Measurements from ENCODE around the gene SBF2. TPM values are rescaled to one million over a fixed set of nuclear protein-coding genes. Genes with fewer than 3 reads are reported as not detected.

SBF2 gene
- total and polyA plus RNA-seq, 2 of the 13 experiments (the other 11 are each of a cell fraction or from before 2014, with no cell fraction given) = 24.0 to 45.8 TPM

DNA sequence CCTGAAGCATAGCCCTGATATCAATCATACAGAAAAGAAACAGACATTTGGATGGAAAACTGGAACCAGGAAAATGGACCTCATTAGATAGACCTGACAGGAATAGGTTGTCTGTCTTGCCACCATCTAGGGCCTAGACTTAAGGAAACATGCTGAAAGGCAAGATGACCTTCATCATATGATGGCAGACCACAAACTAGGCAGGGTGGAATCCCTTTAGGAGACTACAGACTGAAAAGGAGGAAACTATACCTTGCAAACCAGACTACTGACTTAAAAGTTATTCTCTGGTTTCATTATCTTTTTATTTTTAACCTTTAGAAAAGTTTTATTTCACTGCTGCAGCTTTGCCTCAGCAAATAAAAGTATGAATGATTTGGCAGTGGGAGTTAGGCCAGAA, 20.3 kb downstream of the SBF2 start:
- intact Hi-C loops (cut with micrococcal nuclease; ENCODE audit: unreplicated experiment) (no loop called here), in situ Hi-C loops (cut with HindIII; ENCODE audit: extremely low pct_ligation_motif_present, low pct_unique_long_range_greater_than_20kb) (no loop called here)
- ChIA-PET POLR2A (no interaction called here), CTCF (ENCODE audit: low intra/inter-chr PET ratio, low total read pairs) (no interaction called here)
- Histone ChIP-seq H3K27me3 (ENCODE audit: control insufficient read depth in 1 of 2, insufficient read depth in 2 of 2, low read length in 2 of 2) (no peaks in the 10 kb centered on the region), H2AFZ (ENCODE audit: low read length) (no peak overlapping the region), H3K4me2 (ENCODE audit: low read depth, low read length) (no peak overlapping the region), H3K36me3 (replicated peaks in 1 of 2; ENCODE audit: control insufficient read depth in 1 of 2, insufficient read depth in 2 of 2, low read length in 2 of 2) (no peaks in the 10 kb centered on the region), H3K9me3 (ENCODE audit: low read length) (no peaks in the 10 kb centered on the region), H4K20me1 (ENCODE audit: insufficient read depth, low read length) (no peaks in the 10 kb centered on the region), H3K4me1 (ENCODE audit: insufficient read depth, low read length) (no peaks in the 10 kb centered on the region), H3K4me3 (replicated peaks in 1 of 3; ENCODE audit: insufficient read depth in 1 of 3, low read depth in 2 of 3, low read length in 3 of 3) (no peak overlapping the region), H3K79me2 (ENCODE audit: insufficient read depth, low read length) (peaks cover 20% of the 10 kb centered on the region), H3K27ac (ENCODE audit: extremely low read length, insufficient read depth, low read length) (no peak overlapping the region), H3K9ac (ENCODE audit: insufficient read depth, low read depth, low read length) (no peak overlapping the region)
- no peak for ATAC-seq
- no peak for TF ChIP-seq GPBP1L1 (CRISPR knock-in tag; IDR thresholded peaks at IDR 0.05)
- no peak for TF ChIP-seq ZSCAN30 (CRISPR knock-in tag; IDR thresholded peaks at IDR 0.05)
- no peak for TF ChIP-seq KDM5B (CRISPR knock-in tag; IDR thresholded peaks at IDR 0.05; ENCODE audit: borderline replicate concordance)
- no peak for TF ChIP-seq ZNF350 (CRISPR knock-in tag; IDR thresholded peaks at IDR 0.05; ENCODE audit: borderline replicate concordance, low read depth)
- TF ChIP-seq ZNF276 (CRISPR knock-in tag; IDR thresholded peaks at IDR 0.05; ENCODE audit: low read depth) = no peak
- no peak for TF ChIP-seq ZNF510 (CRISPR knock-in tag; IDR thresholded peaks at IDR 0.05; ENCODE audit: low read depth)
- no peak for TF ChIP-seq SP5 (CRISPR knock-in tag; IDR thresholded peaks at IDR 0.05; ENCODE audit: borderline replicate concordance, low read depth)
- DNase-seq (ENCODE audit: low spot score) = no peak
- BruUV-seq (replicated peaks) = no TSS peak
- no peak for FAIRE-seq
